Thyroid gland (tissue), 4 donors: ENCODE data around the gene CCP110.

Source experiments
- CTCF ChIP-seq, 6 experiments: fragments of 200-600 bp in 3 of 6; fragments of 450-650 bp in 3 of 6; sonication (generic) in 3 of 6; IDR thresholded peaks; one replicate each; pipeline ENCODE4 v1.5.1; 2016 to 2019; ENCODE audit warnings: antibody characterized with exemption in 6 of 6, mild to moderate bottlenecking in 2 of 6, inconsistent platforms in 1 of 6, moderate library complexity in 1 of 6
- POLR2A ChIP-seq, 2 donors: fragments of 450-650 bp; IDR thresholded peaks; one replicate each; pipeline ENCODE4 v1.6.1; 2017; ENCODE audit warnings: antibody characterized with exemption in 2 of 2, mild to moderate bottlenecking in 2 of 2, moderate library complexity in 1 of 2

DNA sequence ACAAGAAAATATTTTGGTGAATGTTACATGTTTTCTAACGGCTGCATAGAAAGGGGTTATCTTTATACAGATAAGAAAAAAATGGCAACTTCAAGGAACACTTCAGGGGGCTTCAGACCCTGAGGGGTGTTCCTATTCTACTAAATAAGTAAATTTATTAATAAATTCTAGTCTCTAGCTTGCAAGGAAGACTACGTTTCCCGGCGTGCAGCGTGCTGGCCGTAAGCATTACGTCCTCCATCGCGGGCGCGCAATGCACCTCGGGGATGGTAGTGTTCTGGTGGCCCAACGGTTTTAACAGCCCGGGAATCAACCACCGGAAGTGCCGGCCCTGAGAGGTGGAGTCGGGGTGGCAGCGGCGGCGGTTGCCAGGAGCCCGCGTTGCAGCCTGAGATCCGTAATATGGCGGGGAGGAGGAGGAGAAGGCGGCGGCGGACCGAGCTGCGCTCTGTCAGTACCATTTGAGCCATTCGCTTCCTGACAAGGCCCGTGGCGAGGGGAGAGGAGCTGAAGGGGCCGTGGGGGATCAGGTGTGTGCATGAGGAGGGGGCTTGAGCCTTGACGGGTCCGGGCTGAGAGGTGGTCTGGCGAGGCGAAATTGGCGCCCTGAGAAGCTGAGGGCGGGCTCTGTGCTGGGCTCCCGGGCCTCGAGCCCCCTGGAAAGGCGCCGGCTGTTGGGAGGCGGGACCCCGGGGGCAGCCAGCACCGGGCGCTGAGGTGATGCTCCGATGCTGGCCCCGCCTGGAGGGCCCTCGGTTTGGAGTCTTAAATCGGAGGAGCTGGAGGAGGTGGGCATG is at the start of gene CCP110:
- TF ChIP-seq POLR2A (IDR thresholded peaks at IDR 0.05) = peak in 1 of 2 donors; percentile 76
- TF ChIP-seq CTCF (IDR thresholded peaks at IDR 0.05) = no peak
